H9 (cell line): Measurements from ENCODE around the gene UQCRC1. TPM values are rescaled to one million over a fixed set of nuclear protein-coding genes. Genes with fewer than 3 reads are reported as not detected.

Source experiments
- DNase-seq: peaks from one replicate; pipeline ENCODE4 v3.0.0-alpha.2; 2017
- H2AFZ ChIP-seq: one replicate; pipeline ENCODE4 v1.6.1; 2013; ENCODE audit warnings: mild to moderate bottlenecking, low read length, control low read depth, moderate library complexity
- H2AK5ac ChIP-seq: 2 replicates; pipeline ENCODE4 v1.6.1; 2013; ENCODE audit warnings: low read length, control low read depth, mixed read lengths; ENCODE audit not compliant: insufficient read length
- H2BK120ac ChIP-seq: one replicate; pipeline ENCODE4 v1.6.1; 2013; ENCODE audit warnings: low read depth, mild to moderate bottlenecking, low read length, control low read depth, inconsistent platforms; ENCODE audit not compliant: poor library complexity, severe bottlenecking
- H2BK12ac ChIP-seq: 2 replicates; pipeline ENCODE4 v1.6.1; 2013; ENCODE audit warnings: low read length, control low read depth, mixed read lengths, low read depth; ENCODE audit not compliant: insufficient read length
- H2BK15ac ChIP-seq: 2 replicates; pipeline ENCODE4 v1.6.1; 2013; ENCODE audit warnings: low read depth, low read length, control low read depth
- H2BK20ac ChIP-seq: one replicate; pipeline ENCODE4 v1.6.1; 2013; ENCODE audit warnings: low read depth, mild to moderate bottlenecking, low read length, control low read depth, inconsistent platforms; ENCODE audit not compliant: poor library complexity, severe bottlenecking
- H2BK5ac ChIP-seq: 2 replicates; pipeline ENCODE4 v1.6.1; 2013; ENCODE audit warnings: low read length, control low read depth, mixed read lengths; ENCODE audit not compliant: insufficient read length
- H3K14ac ChIP-seq: 2 replicates; pipeline ENCODE4 v1.6.1; 2013; ENCODE audit warnings: low read length, control low read depth; ENCODE audit not compliant: insufficient read depth
- H3K18ac ChIP-seq: 2 replicates; pipeline ENCODE4 v1.6.1; 2013; ENCODE audit warnings: low read depth, mild to moderate bottlenecking, mixed read lengths, low read length, control low read depth; ENCODE audit not compliant: insufficient read length
- H3K23ac ChIP-seq: 2 replicates; pipeline ENCODE4 v1.6.1; 2013; ENCODE audit warnings: low read length, control low read depth, mixed read lengths, low read depth; ENCODE audit not compliant: insufficient read length
- H3K23me2 ChIP-seq: 2 replicates; pipeline ENCODE4 v1.6.1; 2013; ENCODE audit warnings: low read depth, mild to moderate bottlenecking, mixed read lengths, low read length, control low read depth; ENCODE audit not compliant: insufficient read length, poor library complexity, severe bottlenecking
- H3K27ac ChIP-seq: 2 replicates; pipeline ENCODE4 v1.5.1; 2013; ENCODE audit warnings: low read length, control low read depth, mixed read lengths, low read depth; ENCODE audit not compliant: insufficient read length
- H3K27me3 ChIP-seq: 2 replicates; pipeline ENCODE4 v1.6.1; 2013; ENCODE audit warnings: low read length, control low read depth, inconsistent platforms; ENCODE audit not compliant: insufficient read depth
- H3K4ac ChIP-seq: 2 replicates; pipeline ENCODE4 v1.6.1; 2013; ENCODE audit warnings: low read depth, mild to moderate bottlenecking, control low read depth, inconsistent platforms, low read length, moderate library complexity
- H3K4me1 ChIP-seq: 2 replicates; pipeline ENCODE4 v1.6.1; 2013; ENCODE audit warnings: low read length, control low read depth, inconsistent platforms; ENCODE audit not compliant: insufficient read depth
- H3K4me2 ChIP-seq: 2 replicates; pipeline ENCODE4 v1.6.1; 2013; ENCODE audit warnings: low read length, control low read depth, mixed read lengths; ENCODE audit not compliant: insufficient read length, insufficient read depth
- H3K56ac ChIP-seq: 2 replicates; pipeline ENCODE4 v1.6.1; 2013; ENCODE audit warnings: low read depth, mild to moderate bottlenecking, mixed read lengths, low read length, control low read depth; ENCODE audit not compliant: insufficient read length
- H3K79me1 ChIP-seq: 2 replicates; pipeline ENCODE4 v1.6.1; 2013; ENCODE audit warnings: low read depth, mild to moderate bottlenecking, moderate library complexity, low read length, control low read depth, inconsistent platforms; ENCODE audit not compliant: insufficient read depth, poor library complexity, severe bottlenecking
- H3K79me2 ChIP-seq: 2 replicates; pipeline ENCODE4 v1.6.1; 2013; ENCODE audit warnings: low read length, control low read depth, inconsistent platforms; ENCODE audit not compliant: insufficient read depth
- H3K9ac ChIP-seq: 2 replicates; pipeline ENCODE4 v1.6.1; 2013; ENCODE audit warnings: low read length, control low read depth, mixed read lengths; ENCODE audit not compliant: insufficient read length; ENCODE audit errors: extremely low read depth
- H3K9me3 ChIP-seq: one replicate; pipeline ENCODE4 v1.6.1; 2013; ENCODE audit warnings: low read depth, low read length, inconsistent platforms; ENCODE audit not compliant: control insufficient read depth
- H3T11ph ChIP-seq: one replicate; pipeline ENCODE4 v1.6.1; 2013; ENCODE audit warnings: mild to moderate bottlenecking, low read length, control low read depth, inconsistent platforms
- H4K20me1 ChIP-seq: one replicate; pipeline ENCODE4 v1.6.1; 2013; ENCODE audit not compliant: control insufficient read depth, insufficient read length, insufficient read depth
- H4K5ac ChIP-seq: 2 replicates; pipeline ENCODE4 v1.6.1; 2013; ENCODE audit warnings: low read depth, mild to moderate bottlenecking, mixed read lengths, low read length, control low read depth; ENCODE audit not compliant: insufficient read length
- H4K8ac ChIP-seq: replicated peaks from 2 replicates; pipeline ENCODE4 v1.6.1; 2013; ENCODE audit warnings: low read length, control low read depth, mixed read lengths, low read depth; ENCODE audit not compliant: insufficient read length
- H4K91ac ChIP-seq: 2 replicates; pipeline ENCODE4 v1.6.1; 2013; ENCODE audit warnings: low read depth, mild to moderate bottlenecking, moderate library complexity, mixed read lengths, low read length, control low read depth; ENCODE audit not compliant: insufficient read length
- H3K27ac Mint-ChIP-seq, 3 experiments: 2 replicates in 2 of 3; 3 replicates in 1 of 3; pipeline ENCODE4 v1.8.0; 2020 to 2021; ENCODE audit warnings: mixed read lengths in 3 of 3, mild to moderate bottlenecking in 1 of 3, moderate library complexity in 1 of 3
- H3K27me3 Mint-ChIP-seq: 2 replicates; pipeline ENCODE4 v1.8.0; 2021; ENCODE audit warnings: low read depth, mild to moderate bottlenecking, moderate library complexity, mixed read lengths
- H3K36me3 Mint-ChIP-seq, 3 experiments: 2 replicates in 2 of 3; 3 replicates in 1 of 3; pipeline ENCODE4 v1.8.0; 2020 to 2021; ENCODE audit warnings: low read depth in 3 of 3, mixed read lengths in 3 of 3; ENCODE audit not compliant: insufficient read depth in 1 of 3
- H3K4me1 Mint-ChIP-seq, 2 experiments: 2 replicates each; pipeline ENCODE4 v1.8.0; 2020; ENCODE audit warnings: mixed read lengths in 2 of 2
- H3K4me3 Mint-ChIP-seq, 2 experiments: 2 replicates in 1 of 2; 3 replicates in 1 of 2; pipeline ENCODE4 v1.8.0; 2020 to 2021; ENCODE audit warnings: mild to moderate bottlenecking in 2 of 2, mixed read lengths in 2 of 2, moderate library complexity in 1 of 2
- H3K9me3 Mint-ChIP-seq, 2 experiments: 2 replicates in 1 of 2; 3 replicates in 1 of 2; pipeline ENCODE4 v1.8.0; 2020; ENCODE audit warnings: mild to moderate bottlenecking in 2 of 2, mixed read lengths in 2 of 2, moderate library complexity in 1 of 2
- WGBS: extraction: QIAGEN DNeasy Blood & Tissue Kit; methylation state at CpG from one replicate; pipeline ENCODE4 v1.1.7; 2013; ENCODE audit warnings: missing lambda C conversion rate, low lambda C conversion rate, mixed read lengths; ENCODE audit not compliant: insufficient read length; ENCODE audit errors: extremely low coverage; 5-methylcytosine and 5-hydroxymethylcytosine counted together
- total RNA-seq: library from RNA; stranded (reverse); gene quantifications from 2 replicates; pipeline ENCODE4 v1.2.1, GENCODE V29; 2021
- TF ChIP-seq, protein P1 (sequence below): fragments of 200-600 bp; sonication (generic); conservative IDR thresholded peaks from 3 replicates; pipeline ENCODE4 v1.8.0; 2021; ENCODE audit warnings: antibody characterized with exemption, mild to moderate bottlenecking

The UQCRC1 gene
- total RNA-seq, 1 experiment from 2014 or later = 285 TPM

DNA sequence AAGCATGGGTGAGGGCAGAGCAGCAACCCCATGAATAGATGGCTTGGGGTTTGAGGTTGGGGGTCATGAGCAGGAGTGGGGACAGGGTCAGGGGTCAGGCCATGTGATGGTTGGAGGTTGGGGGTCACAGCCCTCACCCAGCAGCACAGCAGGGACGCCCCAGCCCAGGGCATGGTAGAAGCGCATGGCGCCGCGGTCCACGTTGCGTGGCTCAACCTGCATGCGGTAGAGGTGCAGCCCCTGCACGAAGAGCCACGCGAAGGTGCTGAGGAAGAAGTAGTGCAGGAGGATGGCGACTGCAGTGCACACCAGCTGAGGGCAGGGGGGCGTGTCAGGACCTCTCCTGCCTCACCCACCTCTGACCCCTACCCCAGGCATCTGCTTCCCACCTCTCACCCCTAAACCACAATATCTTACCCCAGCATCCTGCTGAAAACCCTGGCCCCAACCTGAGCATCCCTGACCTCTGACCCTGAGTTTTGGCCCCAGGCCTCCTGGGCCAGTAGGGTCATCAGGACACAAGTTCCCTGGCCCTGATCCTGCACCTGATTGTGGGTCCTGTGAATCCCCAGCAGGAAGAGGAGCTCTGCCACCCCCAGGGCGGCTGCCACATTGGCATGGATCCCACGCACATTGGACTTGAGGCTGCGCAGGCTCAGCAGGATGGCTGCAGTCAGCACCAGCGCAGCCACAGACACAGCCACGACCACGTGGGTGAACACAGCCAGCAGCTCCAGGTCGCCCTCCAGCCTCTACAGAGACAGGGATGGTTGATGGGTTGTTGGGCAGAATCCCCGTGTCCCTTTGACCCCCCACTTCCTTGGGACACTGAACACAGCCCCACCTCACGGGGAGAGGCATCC lies 35.7 kb upstream of the UQCRC1 start:
- Mint-ChIP-seq H3K36me3 (peaks cover 24 to 63% (median 56%) of the 10 kb centered on the region in 3 experiments), H3K27me3 (no peaks in the 10 kb centered on the region), H3K4me3 (no peak overlapping the region), H3K9me3 (no peaks in the 10 kb centered on the region), H3K4me1 (no peaks in the 10 kb centered on the region), H3K27ac (no peak overlapping the region; a peak in 1 of 7 replicates)
- no peak overlapping the region for H2BK120ac ChIP-seq
- H4K5ac ChIP-seq = no peak overlapping the region
- no peak overlapping the region for H2BK20ac ChIP-seq
- no peaks in the 10 kb centered on the region for H3K27me3 ChIP-seq
- H2BK15ac ChIP-seq = no peak overlapping the region
- WGBS = no CpG with 5 or more reads among the region's 22 CpGs
- no peak overlapping the region for H3K9ac ChIP-seq
- H3K9me3 ChIP-seq = no peaks in the 10 kb centered on the region
- no peak overlapping the region for H3K18ac ChIP-seq
- H3K56ac ChIP-seq = no peak overlapping the region
- H3T11ph ChIP-seq = no peak overlapping the region
- H2AK5ac ChIP-seq = no peak overlapping the region
- DNase-seq = no peak
- H3K23ac ChIP-seq = no peak overlapping the region
- H3K4ac ChIP-seq = no peak overlapping the region
- no peaks in the 10 kb centered on the region for H3K4me1 ChIP-seq
- no peaks in the 10 kb centered on the region for H3K79me1 ChIP-seq
- TF ChIP-seq, protein P1, sequence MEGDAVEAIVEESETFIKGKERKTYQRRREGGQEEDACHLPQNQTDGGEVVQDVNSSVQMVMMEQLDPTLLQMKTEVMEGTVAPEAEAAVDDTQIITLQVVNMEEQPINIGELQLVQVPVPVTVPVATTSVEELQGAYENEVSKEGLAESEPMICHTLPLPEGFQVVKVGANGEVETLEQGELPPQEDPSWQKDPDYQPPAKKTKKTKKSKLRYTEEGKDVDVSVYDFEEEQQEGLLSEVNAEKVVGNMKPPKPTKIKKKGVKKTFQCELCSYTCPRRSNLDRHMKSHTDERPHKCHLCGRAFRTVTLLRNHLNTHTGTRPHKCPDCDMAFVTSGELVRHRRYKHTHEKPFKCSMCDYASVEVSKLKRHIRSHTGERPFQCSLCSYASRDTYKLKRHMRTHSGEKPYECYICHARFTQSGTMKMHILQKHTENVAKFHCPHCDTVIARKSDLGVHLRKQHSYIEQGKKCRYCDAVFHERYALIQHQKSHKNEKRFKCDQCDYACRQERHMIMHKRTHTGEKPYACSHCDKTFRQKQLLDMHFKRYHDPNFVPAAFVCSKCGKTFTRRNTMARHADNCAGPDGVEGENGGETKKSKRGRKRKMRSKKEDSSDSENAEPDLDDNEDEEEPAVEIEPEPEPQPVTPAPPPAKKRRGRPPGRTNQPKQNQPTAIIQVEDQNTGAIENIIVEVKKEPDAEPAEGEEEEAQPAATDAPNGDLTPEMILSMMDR = no peak
- no peak overlapping the region; the same call in 1 of the 2 replicates for H3K14ac ChIP-seq
- no peak overlapping the region for H2BK5ac ChIP-seq
- peaks cover 2% of the 10 kb centered on the region for H4K20me1 ChIP-seq
- H3K27ac ChIP-seq = no peak overlapping the region
- no peaks in the 10 kb centered on the region for H3K23me2 ChIP-seq
- no peak overlapping the region for H3K4me2 ChIP-seq
- no peak overlapping the region for H2AFZ ChIP-seq
- no peaks in the 10 kb centered on the region for H3K79me2 ChIP-seq
- H4K8ac ChIP-seq = no peak overlapping the region
- no peak overlapping the region for H2BK12ac ChIP-seq
- no peak overlapping the region for H4K91ac ChIP-seq
